Stimulated activated CD4-positive, alpha-beta T cell treated with anti-CD3 and anti-CD28 coated beads, TNF-alpha, amount 100 ng/mL, for 4 hours (primary cell): ENCODE data around the gene CDKAL1.
"Not testable (repeated sequence)": the region's sequence is repeated elsewhere in the genome, so short reads cannot be mapped to it uniquely, and the experiment has no call there.

ENCODE experiments used
- DNase-seq, 3 experiments: peaks; one replicate each; pipeline ENCODE4 v3.0.0-alpha.2; 2020; ENCODE audit warnings: low read depth in 3 of 3

Gene CDKAL1

DNA sequence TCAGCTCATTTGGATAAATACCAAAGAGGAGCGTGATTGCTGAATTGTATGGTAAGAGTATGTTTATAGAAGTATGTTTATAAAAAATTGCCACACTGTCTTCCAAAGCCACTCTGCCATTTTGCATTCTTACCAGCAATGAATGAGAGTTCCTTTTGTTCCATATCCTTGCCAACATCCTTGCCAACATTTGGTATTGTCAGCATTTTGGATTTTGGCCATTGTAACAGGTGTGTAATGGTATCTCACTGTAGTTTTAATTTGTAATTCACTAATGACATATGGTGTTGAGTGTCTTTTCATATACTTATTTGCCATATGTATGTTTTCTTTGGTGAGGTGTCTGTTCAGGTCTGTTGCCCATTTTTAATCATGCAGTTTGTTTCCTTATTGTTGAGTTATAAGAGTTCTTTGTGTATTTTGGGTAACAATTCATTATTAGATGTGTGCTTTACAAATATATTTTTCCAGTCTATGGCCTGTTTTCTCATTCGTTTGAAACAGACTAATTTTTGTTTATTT, 539.1 kb downstream of the CDKAL1 start:
- DNase-seq: no peak

DNA sequence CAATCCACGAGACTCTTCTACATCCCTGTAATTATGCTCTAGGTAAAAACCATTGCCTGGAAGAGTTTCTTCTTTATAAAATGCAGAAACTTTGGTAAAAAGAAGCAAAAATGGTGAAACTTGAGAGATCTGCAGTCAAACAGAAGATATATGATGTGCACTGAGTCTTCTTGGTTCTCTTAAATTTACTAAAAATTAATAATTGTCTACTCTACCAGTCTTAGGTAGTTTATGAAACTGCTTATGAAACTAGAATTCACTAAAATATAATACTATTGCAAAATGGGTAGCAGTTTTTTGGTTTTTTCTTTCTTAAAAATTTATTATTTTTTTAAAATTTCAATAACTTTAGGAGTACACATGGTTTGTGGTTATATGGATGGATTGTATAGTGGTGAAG, 540.2 kb downstream of the CDKAL1 start:
- DNase-seq: no peak

DNA sequence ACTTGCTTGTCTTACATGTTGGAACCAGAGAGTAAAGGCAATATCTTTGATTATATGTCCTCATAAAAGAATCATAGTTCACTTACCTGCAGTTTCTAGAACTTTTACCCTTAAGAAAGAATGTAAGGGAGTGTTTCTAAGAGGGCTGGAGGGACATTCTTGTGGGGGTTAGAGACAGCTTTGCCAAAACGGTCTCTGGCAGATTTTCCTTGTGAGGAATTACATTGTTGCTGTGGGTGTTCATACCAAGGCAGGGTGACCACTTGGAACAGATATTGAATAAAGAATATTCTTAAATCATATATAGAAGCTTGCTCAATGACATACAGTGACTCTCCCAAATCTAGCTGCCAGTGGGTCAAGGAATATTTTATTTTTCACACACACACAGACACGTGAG, 541.7 kb downstream of the CDKAL1 start:
- no peak for DNase-seq

DNA sequence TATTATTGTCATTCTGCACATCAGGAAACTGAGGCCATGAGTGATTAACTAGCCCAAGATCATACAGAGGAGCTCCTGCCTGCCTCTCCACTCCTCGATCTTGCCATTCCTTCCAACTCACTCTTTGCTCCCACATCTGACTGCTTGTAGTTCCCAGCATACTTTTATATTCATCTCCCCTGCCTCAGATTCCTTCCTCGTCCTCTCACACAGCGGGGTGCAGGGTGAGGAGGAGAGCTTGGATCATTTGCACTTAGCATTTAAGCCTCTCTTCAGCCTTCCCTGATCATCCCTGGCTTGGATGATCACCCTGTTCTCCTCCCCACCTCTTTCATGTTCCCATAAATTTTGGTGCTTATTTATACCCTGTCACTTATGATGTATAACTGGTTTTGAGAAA, 544.2 kb downstream of the CDKAL1 start:
- no peak for DNase-seq

DNA sequence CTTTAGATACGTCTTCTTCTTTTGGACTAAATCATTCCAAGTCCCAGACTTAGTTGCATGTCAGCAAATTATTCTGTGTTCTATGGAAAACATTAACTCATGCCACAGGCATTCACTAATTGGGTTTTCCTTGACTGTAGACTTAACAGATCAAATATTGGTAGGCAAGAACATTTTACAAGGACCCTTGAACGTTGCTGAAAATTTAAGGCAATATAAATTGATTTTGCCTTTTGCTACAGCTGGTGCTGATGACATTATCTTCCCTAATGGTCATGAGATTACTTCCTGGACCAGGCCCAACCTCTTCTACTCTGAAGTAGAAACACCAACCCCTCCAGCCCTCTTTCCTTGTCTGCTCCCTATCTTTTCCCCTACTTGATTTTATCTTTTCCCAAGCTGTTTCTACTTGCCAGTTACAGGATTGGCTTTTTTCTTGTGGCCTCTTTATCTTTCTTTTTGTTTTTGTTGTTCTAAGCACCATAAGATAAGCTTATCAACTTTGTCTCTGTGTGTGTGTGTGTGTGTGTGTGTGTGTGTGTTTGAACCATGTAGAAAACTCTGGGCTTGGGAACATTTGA, 545.3 kb downstream of the CDKAL1 start:
- no peak for DNase-seq

DNA sequence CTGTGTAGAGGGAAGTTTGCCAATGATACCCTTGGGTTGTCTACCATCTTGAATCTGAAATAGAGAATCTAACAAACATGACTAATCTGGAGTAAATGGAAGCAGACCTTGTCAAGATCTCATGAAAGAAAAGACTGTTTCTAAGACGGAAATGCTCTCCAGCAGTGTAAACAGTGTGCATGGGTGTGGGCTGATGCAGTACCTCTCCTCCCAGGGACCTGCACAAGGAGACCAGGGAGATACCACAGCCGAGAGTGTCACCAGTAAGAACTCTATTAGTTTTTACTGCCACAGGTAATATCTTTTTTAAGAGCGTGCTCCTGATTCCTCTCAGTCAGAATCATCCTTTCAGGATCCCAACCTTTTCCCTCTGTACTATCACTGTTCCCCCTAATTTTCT, 546.0 kb downstream of the CDKAL1 start:
- DNase-seq: no peak

DNA sequence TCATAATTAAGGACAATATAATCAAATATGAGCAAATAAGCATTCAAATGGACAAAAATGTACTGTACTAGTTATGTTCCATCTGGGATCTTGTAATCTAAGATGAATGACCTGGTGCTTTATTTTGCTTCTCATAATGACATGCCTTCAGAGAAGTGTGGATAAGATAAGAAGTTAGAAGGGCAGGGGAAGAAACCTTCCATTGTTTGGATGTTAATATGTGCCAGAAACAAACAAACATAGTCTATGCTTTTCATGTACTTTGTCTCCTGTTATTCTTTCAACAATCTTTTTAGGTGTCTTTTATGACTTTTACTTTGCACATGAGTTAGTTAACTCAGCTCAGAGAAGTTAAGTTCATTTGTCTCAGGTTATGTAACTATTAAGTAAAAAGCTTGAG, 547.8 kb downstream of the CDKAL1 start:
- DNase-seq: no peak

DNA sequence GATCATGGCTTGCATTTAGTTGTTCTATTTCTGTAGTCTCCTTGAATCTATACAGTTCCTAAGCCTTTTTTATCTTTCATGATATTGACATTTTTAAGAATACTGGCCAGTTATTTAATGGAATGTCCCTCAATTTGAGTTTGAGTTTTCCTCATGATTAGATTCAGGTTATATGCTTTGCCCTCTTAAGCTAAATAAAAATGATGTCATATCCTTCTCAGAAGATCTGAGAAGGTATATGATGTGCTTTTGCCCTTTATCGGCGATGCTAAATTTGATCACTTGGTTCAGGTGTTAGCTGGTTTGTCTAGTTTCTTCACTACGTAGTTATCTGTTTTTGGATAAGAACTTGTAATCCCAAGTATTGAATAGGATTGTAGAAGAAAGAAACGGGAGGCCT, 549.5 kb downstream of the CDKAL1 start:
- DNase-seq: no peak

DNA sequence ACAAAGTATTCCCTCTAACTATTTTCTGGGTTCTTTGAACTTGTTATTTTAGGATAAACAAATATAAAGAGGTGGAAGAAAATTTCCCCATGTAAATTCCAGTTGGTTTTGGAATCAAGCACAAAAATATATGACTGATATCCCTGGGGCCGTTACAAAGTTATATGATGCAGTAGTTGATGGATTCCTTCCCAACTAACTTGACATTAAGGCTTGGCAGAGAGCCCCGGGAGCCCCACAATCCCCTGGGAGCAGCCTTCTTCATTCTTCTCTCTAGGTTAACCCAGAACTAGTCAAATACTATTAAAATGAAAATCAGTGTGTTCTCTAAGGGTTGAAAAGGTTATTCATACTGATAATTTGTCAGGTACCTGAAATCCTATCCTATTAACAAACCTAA, 550.4 kb downstream of the CDKAL1 start:
- DNase-seq: no peak

DNA sequence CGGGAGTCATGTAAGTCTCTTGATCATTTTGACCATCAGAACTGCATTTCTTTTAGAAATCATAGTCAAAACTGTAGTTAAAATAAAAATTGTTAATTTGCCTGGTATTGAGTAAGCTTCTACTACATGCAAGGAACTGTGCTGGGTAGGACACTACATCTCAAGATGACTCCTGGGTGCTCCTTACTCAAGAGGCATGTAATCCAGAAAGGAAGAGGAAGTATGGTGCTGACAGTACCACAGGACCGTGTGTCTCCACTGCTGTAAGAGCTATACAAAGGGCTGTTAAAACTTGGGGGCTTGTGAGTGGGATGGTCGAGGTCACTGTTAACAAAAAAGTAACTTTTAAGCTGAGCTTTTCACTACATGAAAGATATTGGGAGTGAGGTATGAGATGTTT, 551.0 kb downstream of the CDKAL1 start:
- no peak for DNase-seq

DNA sequence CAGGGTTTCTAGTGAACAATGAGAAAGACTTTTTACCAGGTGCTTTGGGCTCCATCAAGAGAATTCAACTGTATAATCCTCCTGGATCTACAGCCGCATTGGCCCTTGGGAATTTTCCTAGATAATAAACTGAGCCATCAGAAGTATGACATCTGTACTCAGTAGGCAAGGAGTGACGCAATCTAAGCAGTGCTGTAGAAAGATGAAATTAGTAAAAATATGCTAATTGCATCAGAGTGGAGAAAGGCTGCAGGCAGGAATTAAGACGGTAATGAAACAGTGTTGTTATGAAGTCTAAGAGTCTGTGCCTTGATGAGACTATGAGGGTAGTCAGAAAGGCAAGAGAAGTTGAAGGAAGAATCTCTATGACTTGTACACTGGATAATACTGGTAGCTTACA, 551.4 kb downstream of the CDKAL1 start:
- DNase-seq: no peak

DNA sequence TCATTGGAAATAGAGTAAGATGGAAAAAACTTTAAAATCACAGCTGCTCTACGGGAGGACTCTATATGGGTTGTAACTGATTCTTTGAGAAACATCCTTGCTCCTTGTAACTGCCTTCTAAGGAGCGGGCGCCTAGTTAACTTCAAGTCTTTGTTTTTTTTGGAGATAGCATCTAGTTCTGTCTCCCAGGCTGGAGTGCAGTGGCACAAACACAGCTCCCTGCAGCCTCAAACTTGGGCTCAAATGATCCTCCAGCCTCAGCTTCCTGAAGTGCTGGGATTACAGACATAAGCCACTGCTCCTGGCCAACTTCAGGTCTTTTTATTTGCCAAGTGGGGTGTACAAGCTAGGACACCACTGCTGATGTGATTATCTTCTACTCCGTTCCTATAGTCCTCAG, 552.9 kb downstream of the CDKAL1 start:
- no peak for DNase-seq

DNA sequence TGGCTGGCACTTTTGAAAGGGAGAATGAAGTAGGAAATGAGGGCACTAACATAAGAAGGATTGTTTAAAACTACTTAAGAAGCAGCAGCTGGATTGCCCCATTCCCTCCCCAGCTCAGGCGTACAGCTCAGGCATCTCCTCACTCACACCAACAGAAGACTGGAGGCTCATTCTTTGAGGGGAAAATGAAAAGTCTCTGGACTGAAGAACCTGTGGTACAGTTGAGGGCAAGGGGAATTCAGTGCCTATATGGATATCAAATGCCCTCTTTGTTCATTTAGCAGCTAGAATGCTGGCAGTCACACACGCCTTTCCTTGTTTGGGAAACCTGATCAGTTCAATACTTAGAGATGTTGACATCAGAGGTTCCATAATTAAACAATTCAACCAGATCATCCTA, 557.2 kb downstream of the CDKAL1 start:
- DNase-seq: no peak

DNA sequence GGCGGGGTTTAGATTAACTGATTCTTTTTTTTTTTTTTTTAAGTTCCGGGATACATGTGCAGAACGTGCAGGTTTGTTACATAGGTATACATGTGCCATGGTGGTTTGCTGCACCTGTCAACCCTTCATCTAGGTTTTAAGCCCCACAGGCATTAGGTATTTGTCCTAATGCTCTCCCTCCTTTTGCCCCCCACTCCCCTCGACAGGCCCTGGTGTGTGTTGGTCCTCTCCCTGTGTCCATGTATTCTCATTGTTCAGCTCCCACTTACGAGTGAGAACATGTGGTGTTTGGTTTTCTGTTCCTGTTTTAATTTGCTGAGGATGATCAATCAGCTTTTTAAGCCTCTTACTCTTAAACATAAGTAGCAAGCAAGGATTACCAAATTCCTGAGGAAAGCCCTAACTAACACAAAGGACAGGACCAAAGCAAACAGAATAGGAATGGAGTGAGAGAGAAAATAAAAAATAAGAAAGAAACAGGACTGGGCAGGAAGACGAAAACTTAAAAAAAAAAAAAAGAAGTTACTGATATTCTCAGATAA, 558.0 kb downstream of the CDKAL1 start:
- not testable (repeated sequence) for DNase-seq

DNA sequence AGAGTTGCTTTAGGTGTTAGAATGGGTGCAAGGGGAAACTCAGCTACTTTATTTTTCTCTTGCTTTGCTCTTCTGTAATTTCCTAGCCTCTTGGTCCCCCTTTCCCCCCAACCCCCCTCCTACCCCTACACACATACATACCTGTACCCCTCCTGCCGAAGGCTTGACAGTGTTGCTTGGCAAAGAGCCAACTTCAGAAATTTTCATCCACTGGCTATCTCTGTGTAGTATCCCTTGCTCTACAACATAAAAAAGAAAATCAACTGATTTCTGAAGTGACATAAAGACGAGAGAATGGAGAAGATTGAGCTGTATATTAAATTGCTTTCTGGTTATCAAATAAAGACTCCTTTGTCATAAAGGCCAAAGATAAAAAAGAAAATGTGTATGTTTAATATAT, 561.2 kb downstream of the CDKAL1 start:
- DNase-seq: no peak

DNA sequence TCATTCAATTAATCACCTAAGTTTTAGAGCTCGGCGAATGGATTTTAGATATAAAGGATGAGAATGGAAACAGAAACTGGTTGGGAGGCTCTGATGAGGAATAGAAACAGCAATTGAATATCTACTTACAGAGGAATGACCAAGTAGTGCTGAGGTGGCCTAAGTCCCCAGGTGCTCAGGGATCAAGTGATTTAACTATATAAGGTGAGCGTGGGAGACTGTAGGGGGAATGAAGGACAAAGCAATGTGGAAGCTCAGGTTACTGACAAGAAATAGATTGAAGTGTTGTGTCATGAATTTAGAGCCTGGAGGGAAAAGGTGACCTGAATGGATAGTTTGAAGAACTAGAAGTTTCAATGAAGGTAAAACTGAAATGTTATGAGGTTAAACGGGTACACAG, 563.9 kb downstream of the CDKAL1 start:
- no peak for DNase-seq

DNA sequence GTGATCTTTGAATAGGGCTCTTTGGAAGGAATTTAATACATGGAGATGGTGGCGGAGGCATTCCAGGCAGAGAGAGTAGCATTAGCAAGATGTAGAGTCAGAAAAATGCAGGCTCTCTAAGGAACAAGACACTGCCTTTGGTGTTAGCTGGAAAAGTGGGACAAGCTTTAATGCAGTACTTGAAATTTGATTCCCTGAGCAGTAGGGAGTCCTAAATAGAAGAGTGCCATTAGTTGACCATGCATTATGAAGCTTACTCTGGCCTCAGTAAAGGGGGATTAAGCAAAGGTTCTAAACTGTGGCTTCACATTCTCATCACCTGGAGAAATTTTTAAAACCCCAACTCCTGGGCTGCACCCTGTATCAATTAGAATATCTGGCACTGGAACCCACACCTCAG, 564.5 kb downstream of the CDKAL1 start:
- no peak for DNase-seq

DNA sequence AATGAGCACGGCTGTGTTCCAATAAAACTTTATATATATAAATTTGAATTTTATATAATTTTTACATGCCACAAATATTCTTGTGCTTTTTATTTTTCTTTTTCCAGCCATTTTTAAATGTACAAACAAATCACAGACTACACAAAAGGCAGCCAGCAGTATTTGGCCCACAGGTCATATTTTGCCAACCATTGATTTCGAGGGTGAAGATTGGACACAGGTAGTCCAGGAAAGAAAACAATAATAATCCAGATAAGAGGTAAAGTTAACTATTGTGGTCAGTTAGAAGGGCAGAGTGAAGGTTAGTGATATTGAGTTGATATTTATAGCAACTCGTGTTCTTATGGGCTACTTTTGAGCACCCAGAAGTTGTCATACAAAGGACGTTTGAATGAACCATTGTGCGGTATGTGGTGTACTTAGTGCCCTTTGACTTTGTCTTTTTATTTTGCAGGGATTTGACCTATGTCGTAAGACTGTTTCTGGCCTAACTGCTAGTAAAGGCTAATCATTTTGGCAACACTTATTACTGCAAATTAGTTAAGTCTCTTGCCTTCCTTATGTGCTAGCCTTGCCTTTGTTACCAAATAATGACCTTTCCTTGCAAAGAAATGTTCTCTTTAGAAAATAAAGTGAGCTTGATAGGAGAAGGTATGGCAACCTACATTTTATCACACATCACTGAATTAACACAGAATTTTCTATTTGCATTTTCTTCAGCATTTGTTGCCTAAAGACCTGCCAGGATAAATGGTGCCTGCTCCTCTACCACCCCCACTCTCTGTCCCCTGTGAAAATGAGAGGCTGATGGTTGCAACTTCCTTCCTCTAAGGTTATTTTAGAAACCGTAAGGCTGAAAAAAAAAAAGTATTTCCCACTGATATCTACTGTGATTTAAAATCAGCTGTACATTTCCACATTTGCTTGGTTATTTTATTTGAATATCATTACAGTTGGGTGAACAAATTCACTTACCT, 565.4 kb downstream of the CDKAL1 start:
- no peak for DNase-seq

DNA sequence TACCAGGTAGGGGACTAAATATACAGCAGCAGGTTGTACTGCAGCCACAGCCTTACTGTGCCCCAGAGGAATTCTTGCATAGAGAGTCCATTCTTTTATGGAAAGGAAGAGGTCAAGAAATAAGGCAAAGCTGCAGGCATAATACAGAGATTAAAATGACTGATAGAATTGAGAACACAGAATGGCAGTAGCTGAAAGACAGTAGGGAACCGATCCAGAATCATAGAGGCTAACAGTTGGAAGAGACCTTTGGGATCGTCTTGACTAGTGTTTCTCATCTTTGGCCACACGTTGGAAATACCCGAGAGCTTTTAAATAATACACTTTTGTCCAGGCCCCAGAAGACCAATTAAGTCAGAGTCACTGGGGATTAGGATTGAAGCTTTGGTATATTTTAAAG, 566.7 kb downstream of the CDKAL1 start:
- no peak for DNase-seq

DNA sequence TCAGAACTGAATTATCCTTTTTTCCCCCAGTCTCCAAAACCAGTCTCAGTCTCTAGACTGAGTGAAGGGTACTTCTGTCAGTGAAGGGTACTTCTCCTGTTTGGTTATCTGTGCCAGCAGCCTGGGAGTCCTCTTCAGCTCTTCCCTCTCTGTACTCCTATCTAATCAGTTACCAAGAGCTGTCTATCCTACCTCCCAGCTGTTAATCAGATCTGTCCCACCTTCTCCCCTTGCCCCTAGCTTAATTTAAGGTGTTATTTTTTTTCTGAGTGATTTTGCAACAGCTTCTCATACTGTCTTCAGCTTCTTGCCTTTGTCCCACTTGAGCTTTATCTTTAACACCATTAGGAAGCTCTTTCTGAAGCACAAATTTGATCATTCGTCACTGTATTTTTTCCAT, 567.4 kb downstream of the CDKAL1 start:
- DNase-seq: no peak

DNA sequence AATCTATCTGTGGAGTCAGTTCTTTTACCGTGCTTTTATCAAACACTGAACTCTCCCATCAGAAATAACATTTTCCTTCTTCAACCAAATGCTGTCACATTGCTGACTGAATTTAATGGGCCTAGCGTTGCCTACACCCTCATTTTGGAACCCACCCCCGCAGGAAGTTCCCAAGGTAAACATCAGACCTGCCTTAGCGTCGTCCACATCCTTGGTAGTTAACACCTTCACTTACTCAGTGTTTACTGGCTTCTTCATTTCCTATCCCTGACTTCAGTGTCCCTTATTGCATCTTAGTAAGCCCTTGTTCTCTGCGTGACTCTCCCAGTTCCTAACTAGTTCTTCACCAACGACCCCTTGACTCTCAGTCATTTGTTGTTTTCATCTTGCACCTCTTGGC, 567.9 kb downstream of the CDKAL1 start:
- DNase-seq: no peak

DNA sequence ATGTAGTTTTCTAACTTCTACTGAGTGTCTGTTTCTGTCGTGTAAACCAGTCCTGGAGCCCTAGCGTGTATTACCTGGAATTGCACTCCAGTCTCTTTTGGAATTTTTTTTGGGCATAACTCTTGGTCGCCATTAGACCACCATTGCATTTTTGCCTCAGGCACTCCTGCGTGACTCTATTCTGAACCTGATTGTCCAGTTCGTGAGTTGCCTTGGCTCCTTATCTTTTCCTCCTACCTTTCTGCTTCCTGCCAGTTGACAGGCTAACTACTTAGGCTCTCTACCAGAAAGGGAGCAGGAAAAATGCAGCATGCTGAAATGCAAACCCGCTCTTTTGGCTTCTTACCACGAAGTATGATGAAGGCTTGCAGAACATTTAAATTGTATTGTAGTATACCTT, 568.4 kb downstream of the CDKAL1 start:
- DNase-seq: no peak

DNA sequence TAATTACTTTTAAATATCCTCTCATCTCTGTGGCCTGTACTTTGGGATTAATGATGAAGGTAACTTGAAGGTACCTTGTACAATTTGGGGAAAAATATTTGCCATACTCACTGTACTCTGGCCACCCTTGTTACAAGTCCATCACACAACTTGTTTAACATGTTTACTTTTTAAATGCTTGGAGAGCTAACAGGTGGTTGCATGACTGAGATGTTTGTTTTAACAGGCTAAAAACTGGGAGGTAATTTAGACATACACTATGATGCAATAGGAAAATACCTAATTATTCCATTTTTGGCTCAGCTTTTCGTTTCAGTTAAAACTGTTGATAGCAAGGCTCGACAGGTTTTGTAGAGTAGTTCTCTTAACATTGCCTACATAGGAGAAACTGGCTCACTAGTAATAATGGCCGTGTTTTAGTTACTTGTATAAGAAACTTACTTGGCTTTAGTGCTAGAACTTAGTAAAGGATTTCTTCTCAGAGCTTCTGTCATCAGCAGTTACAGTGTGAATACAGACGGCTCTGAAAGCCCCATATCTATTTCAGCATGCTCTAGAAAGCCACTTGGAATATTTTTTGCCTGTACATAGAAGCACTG, 569.5 kb downstream of the CDKAL1 start:
- DNase-seq: no peak
